ENCODE data around the gene TRIM67. TPM values are rescaled to one million over a fixed set of nuclear protein-coding genes. Genes with fewer than 3 reads are reported as not detected.

Gene TRIM67
- total RNA-seq, 1 experiment from 2014 or later, result not detected

GRCh38 chr1:231162970-231163829 lies 1.3 kb downstream of the TRIM67 start (continued):
- TF ChIP-seq ARID4B (CRISPR knock-in tag; IDR thresholded peaks at IDR 0.05; ENCODE audit: borderline replicate concordance) (peak; percentile 59; the same call in 1 of the 2 replicates), CTCF (IDR thresholded peaks at IDR 0.05) (no peak), IRF1 (CRISPR knock-in tag; IDR thresholded peaks at IDR 0.05) (peak; percentile 65; the same call in 1 of the 2 replicates), JUN (CRISPR knock-in tag; IDR thresholded peaks at IDR 0.05) (peak; percentile 85), ATF1 (CRISPR knock-in tag; IDR thresholded peaks at IDR 0.05) (0 out of 2 replicates have a peak, but pooled peaks have one; percentile 40), FOXP4 (CRISPR knock-in tag; IDR thresholded peaks at IDR 0.05) (peak; percentile 72; the same call in 1 of the 2 replicates), TEAD1 (CRISPR knock-in tag; IDR thresholded peaks at IDR 0.05) (0 out of 2 replicates have a peak, but pooled peaks have one; percentile 21), CDX4 (CRISPR knock-in tag; IDR thresholded peaks at IDR 0.05; ENCODE audit: borderline replicate concordance) (no peak), NR2C2 (CRISPR knock-in tag; IDR thresholded peaks at IDR 0.05) (peak; percentile 56; the same call in 1 of the 2 replicates), USF2 (CRISPR knock-in tag; IDR thresholded peaks at IDR 0.05) (no peak), MAX (CRISPR knock-in tag; IDR thresholded peaks at IDR 0.05) (peak; percentile 74; the same call in 1 of the 2 replicates), SP1 (CRISPR knock-in tag; conservative IDR thresholded peaks at IDR 0.05) (no peak), ETV6 (CRISPR knock-in tag; IDR thresholded peaks at IDR 0.05) (peak; percentile 38; the same call in 1 of the 2 replicates), PRDM15 (CRISPR knock-in tag; IDR thresholded peaks at IDR 0.05) (peak; percentile 25; the same call in 1 of the 2 replicates), PREB (CRISPR knock-in tag; IDR thresholded peaks at IDR 0.05; ENCODE audit: borderline replicate concordance) (peak; percentile 64; the same call in 1 of the 2 replicates), OVOL2 (CRISPR knock-in tag; IDR thresholded peaks at IDR 0.05; ENCODE audit: borderline replicate concordance) (no peak), RORB (CRISPR knock-in tag; IDR thresholded peaks at IDR 0.05) (no peak), E2F1 (CRISPR knock-in tag; IDR thresholded peaks at IDR 0.05) (0 out of 2 replicates have a peak, but pooled peaks have one; percentile 22)
